ENCODE results near the gene POLE. TPM values are rescaled to one million over a fixed set of nuclear protein-coding genes. Genes with fewer than 3 reads are reported as not detected.
"Not testable (repeated sequence)": the region's sequence is repeated elsewhere in the genome, so short reads cannot be mapped to it uniquely, and the experiment has no call there.

Gene POLE
- total and polyA plus RNA-seq, 2 donors = 19.3 to 22.2 TPM

GRCh38 chr12:132698341-132698740, 11.2 kb upstream of the POLE start:
- no peaks in the 10 kb centered on the region for H3K27me3 ChIP-seq (ENCODE audit: control insufficient read depth in 2 of 2, insufficient read depth in 1 of 2, low read length in 1 of 2)
- peaks cover 46 to 48% of the 10 kb centered on the region in 2 donors for H3K36me3 ChIP-seq (ENCODE audit: control insufficient read depth in 2 of 2, insufficient read depth in 2 of 2, low read length in 1 of 2)
- H3K9me3 ChIP-seq (ENCODE audit: control insufficient read depth in 2 of 2, insufficient read depth in 1 of 2, low read length in 1 of 2) = no peaks in the 10 kb centered on the region
- H3K27ac ChIP-seq (ENCODE audit: low read depth in 1 of 2, low read length in 1 of 2) = no peak overlapping the region
- no peak overlapping the region for H3K4me3 ChIP-seq (ENCODE audit: low read length in 2 of 2)
- no peaks in the 10 kb centered on the region for H3K4me1 ChIP-seq (ENCODE audit: control insufficient read depth in 2 of 2, insufficient read depth in 2 of 2, low read length in 2 of 2)
- no peak for DNase-seq (ENCODE audit: low read depth in 6 of 9, low spot score in 9 of 9)
- 88% methylated on average over 5 of the region's 5 CpGs for WGBS

DNA sequence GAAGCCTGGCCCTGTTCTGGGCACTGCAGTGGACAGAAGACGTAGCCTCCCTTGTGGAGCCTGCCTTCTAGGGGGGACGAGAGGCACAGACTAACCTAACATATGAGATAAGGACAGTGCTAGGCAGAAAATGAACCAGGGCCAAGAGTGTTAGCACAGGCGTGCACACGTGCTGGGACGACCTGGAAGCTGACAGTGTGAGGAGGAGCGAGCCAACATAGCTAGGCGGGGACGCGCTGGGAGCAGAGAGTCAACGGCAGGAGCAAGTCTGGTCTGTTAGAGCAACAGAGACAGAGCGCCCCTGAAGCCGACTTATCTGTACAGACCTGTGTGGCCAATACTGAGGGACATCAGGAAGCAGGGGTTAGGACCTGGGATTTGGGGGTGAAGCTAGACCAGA, 8.3 kb upstream of the POLE start:
- no peak for DNase-seq (ENCODE audit: low read depth in 6 of 9, low spot score in 9 of 9)
- peaks cover 29 to 37% of the 10 kb centered on the region in 2 donors for H3K36me3 ChIP-seq (ENCODE audit: control insufficient read depth in 2 of 2, insufficient read depth in 2 of 2, low read length in 1 of 2)

DNA sequence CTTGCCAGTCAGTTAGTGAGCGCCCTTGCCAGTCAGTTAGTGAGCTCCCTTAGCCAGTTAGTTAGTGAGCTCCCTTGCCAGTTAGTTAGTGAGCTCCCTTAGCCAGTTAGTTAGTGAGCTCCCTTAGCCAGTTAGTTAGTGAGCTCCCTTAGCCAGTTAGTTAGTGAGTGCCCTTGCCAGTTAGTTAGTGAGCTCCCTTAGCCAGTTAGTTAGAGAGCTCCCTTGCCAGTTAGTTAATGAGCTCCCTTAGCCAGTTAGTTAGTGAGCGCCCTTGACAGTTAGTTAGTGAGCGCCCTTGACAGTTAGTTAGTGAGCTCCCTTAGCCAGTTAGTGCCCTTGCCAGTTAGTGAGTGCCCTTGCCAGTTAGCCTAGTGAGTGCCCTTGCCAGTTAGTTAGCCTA, 7.7 kb upstream of the POLE start:
- H3K27me3 ChIP-seq (ENCODE audit: control insufficient read depth in 2 of 2, insufficient read depth in 1 of 2, low read length in 1 of 2); H3K27ac ChIP-seq (ENCODE audit: low read depth in 1 of 2, low read length in 1 of 2); DNase-seq (ENCODE audit: low read depth in 6 of 9, low spot score in 9 of 9); H3K9me3 ChIP-seq (ENCODE audit: control insufficient read depth in 2 of 2, insufficient read depth in 1 of 2, low read length in 1 of 2); H3K4me1 ChIP-seq (ENCODE audit: control insufficient read depth in 2 of 2, insufficient read depth in 2 of 2, low read length in 2 of 2); H3K4me3 ChIP-seq (ENCODE audit: low read length in 2 of 2): not testable (repeated sequence)
- 97% methylated on average over 3 of the region's 3 CpGs for WGBS
- H3K36me3 ChIP-seq (ENCODE audit: control insufficient read depth in 2 of 2, insufficient read depth in 2 of 2, low read length in 1 of 2) = peaks cover 29 to 37% of the 10 kb centered on the region in 2 donors

More for the DNA sequence above, 8.3 kb upstream of the POLE start:
- Histone ChIP-seq H3K9me3 (ENCODE audit: control insufficient read depth in 2 of 2, insufficient read depth in 1 of 2, low read length in 1 of 2) (no peaks in the 10 kb centered on the region), H3K4me1 (ENCODE audit: control insufficient read depth in 2 of 2, insufficient read depth in 2 of 2, low read length in 2 of 2) (no peaks in the 10 kb centered on the region), H3K27ac (ENCODE audit: low read depth in 1 of 2, low read length in 1 of 2) (no peak overlapping the region), H3K27me3 (ENCODE audit: control insufficient read depth in 2 of 2, insufficient read depth in 1 of 2, low read length in 1 of 2) (no peaks in the 10 kb centered on the region), H3K4me3 (ENCODE audit: low read length in 2 of 2) (no peak overlapping the region)
- WGBS = 94% methylated on average over 12 of the region's 12 CpGs

GRCh38 chr12:132692030-132692429, 4.9 kb upstream of the POLE start:
- DNase-seq (ENCODE audit: low read depth in 6 of 9, low spot score in 9 of 9); H3K9me3 ChIP-seq (ENCODE audit: control insufficient read depth in 2 of 2, insufficient read depth in 1 of 2, low read length in 1 of 2); H3K4me1 ChIP-seq (ENCODE audit: control insufficient read depth in 2 of 2, insufficient read depth in 2 of 2, low read length in 2 of 2); H3K27ac ChIP-seq (ENCODE audit: low read depth in 1 of 2, low read length in 1 of 2); H3K4me3 ChIP-seq (ENCODE audit: low read length in 2 of 2); H3K27me3 ChIP-seq (ENCODE audit: control insufficient read depth in 2 of 2, insufficient read depth in 1 of 2, low read length in 1 of 2): not testable (repeated sequence)
- 96% methylated on average over 3 of the region's 3 CpGs for WGBS
- H3K36me3 ChIP-seq (ENCODE audit: control insufficient read depth in 2 of 2, insufficient read depth in 2 of 2, low read length in 1 of 2) = peaks cover 21 to 31% of the 10 kb centered on the region in 2 donors

DNA sequence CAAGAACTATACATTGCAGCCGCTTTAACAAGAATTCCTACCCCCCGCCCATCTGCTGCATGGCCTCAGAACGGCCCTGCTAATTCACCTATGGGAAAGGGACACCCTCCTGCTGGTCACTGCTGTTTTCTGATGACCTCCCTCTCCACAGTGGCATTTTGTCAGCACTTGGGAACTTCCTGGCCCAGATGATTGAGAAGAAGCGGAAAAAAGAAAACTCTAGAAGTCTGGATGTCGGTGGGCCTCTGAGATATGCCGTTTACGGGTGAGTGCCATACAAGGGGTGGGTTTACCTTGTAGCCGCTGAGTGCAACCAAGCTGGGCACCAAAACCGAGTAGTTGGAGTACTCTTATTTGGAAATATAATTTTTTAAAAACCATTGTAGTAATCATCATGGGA, 3.0 kb upstream of the POLE start:
- DNase-seq (ENCODE audit: low read depth in 6 of 9, low spot score in 9 of 9) = no peak
- H3K9me3 ChIP-seq (ENCODE audit: control insufficient read depth in 2 of 2, insufficient read depth in 1 of 2, low read length in 1 of 2) = no peaks in the 10 kb centered on the region
- no peak overlapping the region for H3K27ac ChIP-seq (ENCODE audit: low read depth in 1 of 2, low read length in 1 of 2)
- WGBS = 98% methylated on average over 9 of the region's 9 CpGs
- H3K36me3 ChIP-seq (ENCODE audit: control insufficient read depth in 2 of 2, insufficient read depth in 2 of 2, low read length in 1 of 2) = peaks cover 2 to 16% of the 10 kb centered on the region in 2 donors
- H3K4me3 ChIP-seq (ENCODE audit: low read length in 2 of 2) = no peak overlapping the region
- H3K27me3 ChIP-seq (ENCODE audit: control insufficient read depth in 2 of 2, insufficient read depth in 1 of 2, low read length in 1 of 2) = no peaks in the 10 kb centered on the region
- H3K4me1 ChIP-seq (ENCODE audit: control insufficient read depth in 2 of 2, insufficient read depth in 2 of 2, low read length in 2 of 2) = peaks cover 0 to 9% of the 10 kb centered on the region in 2 donors

DNA sequence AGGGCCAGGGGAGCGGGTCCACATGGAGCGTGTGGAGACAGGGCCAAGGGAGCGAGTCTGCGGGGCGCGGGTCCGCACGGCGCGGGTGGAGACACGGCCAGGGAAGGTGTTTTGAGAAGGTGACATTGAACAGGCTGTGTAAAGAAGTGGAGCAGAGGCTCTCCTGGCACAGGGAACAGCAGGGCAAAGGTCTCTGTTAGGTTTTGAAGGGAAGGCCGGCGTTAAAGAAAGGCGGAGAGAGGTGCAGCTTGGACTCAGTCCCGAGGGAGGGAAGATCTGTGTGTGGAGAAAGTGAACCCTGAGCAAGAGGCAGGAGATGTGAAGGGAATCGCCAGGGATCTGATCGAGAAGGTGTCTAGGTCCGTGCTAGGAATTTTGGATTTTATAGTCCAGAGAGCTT, 2.1 kb upstream of the POLE start:
- Histone ChIP-seq H3K9me3 (ENCODE audit: control insufficient read depth in 2 of 2, insufficient read depth in 1 of 2, low read length in 1 of 2) (no peaks in the 10 kb centered on the region), H3K4me1 (ENCODE audit: control insufficient read depth in 2 of 2, insufficient read depth in 2 of 2, low read length in 2 of 2) (peaks cover 0 to 9% of the 10 kb centered on the region in 2 donors), H3K27me3 (ENCODE audit: control insufficient read depth in 2 of 2, insufficient read depth in 1 of 2, low read length in 1 of 2) (no peaks in the 10 kb centered on the region), H3K36me3 (ENCODE audit: control insufficient read depth in 2 of 2, insufficient read depth in 2 of 2, low read length in 1 of 2) (peaks cover 0 to 14% of the 10 kb centered on the region in 2 donors), H3K4me3 (ENCODE audit: low read length in 2 of 2) (no peak overlapping the region), H3K27ac (ENCODE audit: low read depth in 1 of 2, low read length in 1 of 2) (no peak overlapping the region)
- WGBS = 92% methylated on average over 18 of the region's 18 CpGs
- no peak for DNase-seq (ENCODE audit: low read depth in 6 of 9, low spot score in 9 of 9)

- Histone ChIP-seq H3K9me3 (ENCODE audit: control insufficient read depth in 2 of 2, insufficient read depth in 1 of 2, low read length in 1 of 2) (no peaks in the 10 kb centered on the region), H3K27me3 (ENCODE audit: control insufficient read depth in 2 of 2, insufficient read depth in 1 of 2, low read length in 1 of 2) (no peaks in the 10 kb centered on the region), H3K4me3 (ENCODE audit: low read length in 2 of 2) (peak overlapping the region; percentile 52 to 90), H3K27ac (ENCODE audit: low read depth in 1 of 2, low read length in 1 of 2) (peak overlapping the region in 1 of 2 donors; percentile 60), H3K36me3 (ENCODE audit: control insufficient read depth in 2 of 2, insufficient read depth in 2 of 2, low read length in 1 of 2) (peaks cover 2 to 16% of the 10 kb centered on the region in 2 donors), H3K4me1 (ENCODE audit: control insufficient read depth in 2 of 2, insufficient read depth in 2 of 2, low read length in 2 of 2) (peaks cover 0 to 9% of the 10 kb centered on the region in 2 donors)
- peak in 1 of 9 donors; percentile 25 for DNase-seq (ENCODE audit: low read depth in 6 of 9, low spot score in 9 of 9)
- WGBS = under 1% methylated on average over 55 of the region's 55 CpGs
Measured at GRCh38 chr12:132686825-132687210, 324 bp downstream of the POLE start.

GRCh38 chr12:132685400-132685799, 1.7 kb downstream of the POLE start:
- 74% methylated on average over 5 of the region's 5 CpGs for WGBS

GRCh38 chr12:132677492-132677891, 9.7 kb downstream of the POLE start:
- 96% methylated on average over 9 of the region's 9 CpGs for WGBS
- Histone ChIP-seq H3K27me3 (ENCODE audit: control insufficient read depth in 2 of 2, insufficient read depth in 1 of 2, low read length in 1 of 2) (no peaks in the 10 kb centered on the region), H3K4me3 (ENCODE audit: low read length in 2 of 2) (no peak overlapping the region), H3K27ac (ENCODE audit: low read depth in 1 of 2, low read length in 1 of 2) (no peak overlapping the region), H3K4me1 (ENCODE audit: control insufficient read depth in 2 of 2, insufficient read depth in 2 of 2, low read length in 2 of 2) (peaks cover 0 to 5% of the 10 kb centered on the region in 2 donors), H3K36me3 (ENCODE audit: control insufficient read depth in 2 of 2, insufficient read depth in 2 of 2, low read length in 1 of 2) (peaks cover 70 to 80% of the 10 kb centered on the region in 2 donors), H3K9me3 (ENCODE audit: control insufficient read depth in 2 of 2, insufficient read depth in 1 of 2, low read length in 1 of 2) (peaks cover 0 to 3% of the 10 kb centered on the region in 2 donors)
- no peak for DNase-seq (ENCODE audit: low read depth in 6 of 9, low spot score in 9 of 9)

More at GRCh38 chr12:132685400-132685799, 1.7 kb downstream of the POLE start:
- Histone ChIP-seq H3K27ac (ENCODE audit: low read depth in 1 of 2, low read length in 1 of 2) (no peak overlapping the region), H3K9me3 (ENCODE audit: control insufficient read depth in 2 of 2, insufficient read depth in 1 of 2, low read length in 1 of 2) (no peaks in the 10 kb centered on the region), H3K4me3 (ENCODE audit: low read length in 2 of 2) (no peak overlapping the region), H3K4me1 (ENCODE audit: control insufficient read depth in 2 of 2, insufficient read depth in 2 of 2, low read length in 2 of 2) (peaks cover 0 to 14% of the 10 kb centered on the region in 2 donors), H3K27me3 (ENCODE audit: control insufficient read depth in 2 of 2, insufficient read depth in 1 of 2, low read length in 1 of 2) (no peaks in the 10 kb centered on the region), H3K36me3 (ENCODE audit: control insufficient read depth in 2 of 2, insufficient read depth in 2 of 2, low read length in 1 of 2) (peaks cover 3 to 11% of the 10 kb centered on the region in 2 donors)
- no peak for DNase-seq (ENCODE audit: low read depth in 6 of 9, low spot score in 9 of 9)
